HG02588 (cell line): Measurements from ENCODE around the gene TAGLN2.

Experiments used
- ATAC-seq: cut with Tn5 transposase; IDR thresholded peaks from one replicate; pipeline ENCODE4 v1.9.1; 2021; ENCODE audit warnings: mild to moderate bottlenecking, moderate library complexity; ENCODE audit not compliant: unreplicated experiment

TAGLN2 gene

DNA sequence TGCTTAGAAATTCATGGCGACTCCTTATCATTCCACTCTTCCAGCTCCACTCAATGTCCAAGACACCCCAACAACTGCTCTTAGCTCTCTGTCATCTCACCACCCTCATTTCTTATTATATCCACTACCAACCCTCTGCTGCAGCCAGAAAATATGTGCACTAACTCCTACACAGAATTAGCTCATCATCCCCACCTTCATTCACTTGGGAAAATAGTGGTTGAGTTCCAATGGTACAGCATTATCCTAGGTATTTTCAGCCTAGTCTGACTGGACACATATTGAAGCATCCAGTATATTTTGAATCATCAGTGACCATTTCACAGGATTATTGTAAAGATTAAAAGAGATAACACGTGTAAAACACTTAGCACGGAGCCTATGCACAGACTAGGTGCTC lies 46.2 kb downstream of the TAGLN2 start:
- ATAC-seq = no peak

DNA sequence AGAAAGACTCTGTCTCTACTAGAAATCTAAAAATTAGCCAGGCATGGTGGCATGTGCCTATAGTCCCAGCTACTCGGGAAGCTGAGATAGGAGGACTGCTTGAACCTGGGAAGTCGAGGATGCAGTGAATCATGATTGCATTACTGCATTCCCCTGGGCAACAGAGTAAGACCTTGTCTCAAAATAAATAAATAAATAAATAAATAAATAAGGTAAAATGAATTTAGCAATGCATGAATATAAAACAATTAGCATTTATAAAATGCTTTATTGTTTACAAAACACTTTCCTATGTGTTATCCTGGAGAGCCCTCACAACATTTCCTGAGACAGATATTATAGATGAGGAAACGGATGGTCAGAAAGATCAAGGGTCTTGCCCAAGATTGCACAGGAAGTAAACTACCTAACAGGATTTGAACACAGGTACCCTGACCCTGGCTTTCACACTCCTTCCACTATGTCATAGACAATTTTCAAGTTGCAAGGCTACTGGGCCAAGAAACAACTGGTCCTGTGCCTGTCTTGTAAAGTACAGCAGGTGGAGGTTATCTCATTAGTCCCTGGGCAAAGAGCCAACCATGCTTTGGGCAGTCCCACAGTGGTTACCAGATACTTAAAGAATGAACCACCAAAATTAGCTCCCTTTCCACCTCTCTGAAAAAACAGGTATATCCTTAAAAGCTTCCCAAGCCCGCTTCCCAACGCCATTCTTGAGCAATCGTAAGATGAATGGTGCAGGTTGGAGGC lies 47.4 kb downstream of the TAGLN2 start:
- ATAC-seq = no peak

DNA sequence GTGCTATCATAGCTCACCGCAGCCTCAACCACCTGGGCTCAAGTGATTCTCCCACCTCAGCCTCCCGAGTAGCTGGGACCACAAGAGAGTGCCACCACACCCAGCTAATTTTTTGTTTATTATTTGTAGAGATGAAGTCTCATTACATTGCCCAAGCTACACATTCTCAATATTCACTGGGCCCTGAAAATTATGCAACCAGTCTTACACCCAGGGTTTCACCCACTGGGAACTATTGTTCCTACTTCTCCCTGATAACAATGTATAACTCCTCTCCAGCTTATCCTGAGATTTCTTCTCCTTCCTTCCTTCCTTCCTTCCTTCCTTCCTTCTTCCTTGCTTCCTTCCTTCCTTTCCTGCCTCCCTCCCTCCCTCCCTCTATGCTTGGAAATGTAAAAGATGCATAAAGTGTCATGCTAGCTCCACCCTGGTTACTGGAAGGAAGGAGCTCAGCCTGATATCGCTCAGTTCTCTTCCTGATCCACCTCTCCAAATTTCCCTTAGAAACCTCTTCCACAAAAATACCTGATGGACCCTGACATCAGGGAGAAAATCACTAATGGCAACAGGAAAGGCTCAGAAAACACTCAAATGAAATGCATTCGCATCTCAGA lies 51.7 kb downstream of the TAGLN2 start:
- ATAC-seq = no peak

- no peak for ATAC-seq
Observed at GRCh38 chr1:159872891-159873290, 52.4 kb downstream of the TAGLN2 start.

- no peak for ATAC-seq
Observed at GRCh38 chr1:159870704-159871103, 54.6 kb downstream of the TAGLN2 start.

DNA sequence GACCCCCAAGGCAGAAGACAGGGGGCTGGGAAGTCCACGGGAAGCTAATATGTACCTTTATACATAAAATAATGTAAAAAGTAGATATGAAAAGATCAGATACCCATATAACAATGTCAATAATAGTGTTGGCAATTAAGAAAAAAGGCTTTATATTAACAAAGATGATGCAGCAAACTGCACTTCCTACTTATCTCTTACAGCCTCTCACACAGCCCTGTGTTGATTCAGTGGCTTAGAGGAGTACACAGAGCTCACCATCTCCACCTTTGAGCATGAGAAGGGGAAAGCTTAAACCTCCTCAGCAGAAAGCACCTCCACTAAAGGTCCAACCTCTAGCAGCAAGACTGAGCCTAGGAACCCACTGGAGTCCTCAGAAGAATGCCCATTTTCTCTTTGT lies 55.7 kb downstream of the TAGLN2 start:
- no peak for ATAC-seq

DNA sequence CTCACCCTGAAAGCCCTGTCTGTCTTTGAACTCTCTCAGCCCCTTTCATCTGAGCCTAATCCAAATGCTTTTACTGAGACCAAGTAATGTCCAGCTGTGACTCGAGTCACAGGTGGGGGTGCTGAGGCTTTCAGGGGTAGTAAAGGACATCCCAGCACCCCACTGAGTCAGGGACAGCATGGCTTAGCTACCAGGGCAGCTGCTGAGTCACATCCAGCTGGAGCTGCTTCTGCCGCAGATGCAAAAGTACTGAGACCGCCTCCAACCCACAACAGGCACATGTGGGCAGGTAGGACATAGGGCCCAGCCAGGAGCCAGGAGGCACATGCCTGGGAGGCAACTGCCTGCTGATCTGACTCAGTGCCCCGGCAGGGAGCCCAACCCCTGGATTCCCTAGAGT lies 56.1 kb downstream of the TAGLN2 start:
- no peak for ATAC-seq

- no peak for ATAC-seq
Observed at GRCh38 chr1:159868766-159869165, 56.5 kb downstream of the TAGLN2 start.
